ENCODE data around the gene SP2.

The SP2 gene

GRCh38 chr17:47895856-47896671 is at the start of gene SP2:
Gene SP2 (plus strand): TSS chr17:47896236. CDS start chr17:47896287, 51 bp downstream.
- in situ Hi-C loops (cut with HindIII; ENCODE audit: low sequenced_read_pairs), result no loop called here

- in situ Hi-C loops (cut with HindIII; ENCODE audit: low sequenced_read_pairs), result no loop called here
These were observed 49.2 kb upstream of the SP2 start for GRCh38 chr17:47846716-47847340.

GRCh38 chr17:47847341-47848197 is 48.5 kb upstream of the SP2 start:
- in situ Hi-C loops (cut with HindIII; ENCODE audit: low sequenced_read_pairs), result no loop called here

- in situ Hi-C loops (cut with HindIII; ENCODE audit: low sequenced_read_pairs), result no loop called here
These were observed 47.9 kb upstream of the SP2 start for GRCh38 chr17:47848198-47848513.

GRCh38 chr17:47850373-47850691 is 45.7 kb upstream of the SP2 start:
- in situ Hi-C loops (cut with HindIII; ENCODE audit: low sequenced_read_pairs), result loop anchor here (25.0 kb wide), 1 partner anchor 112 kb away; the partner anchor contains the start of genes CDK5RAP3 and PRR15L

GRCh38 chr17:47850692-47851573 is 45.1 kb upstream of the SP2 start, which contains the start of gene SP6:
Gene SP6 (minus strand): TSS chr17:47851163. CDS start chr17:47848429, 2,734 bp downstream.
- in situ Hi-C loops (cut with HindIII; ENCODE audit: low sequenced_read_pairs), result loop anchor here (25.0 kb wide), 1 partner anchor 111 kb away; the partner anchor contains the start of genes CDK5RAP3 and PRR15L

GRCh38 chr17:47851764-47852112 is 44.3 kb upstream of the SP2 start:
- in situ Hi-C loops (cut with HindIII; ENCODE audit: low sequenced_read_pairs), result loop anchor here (25.0 kb wide), 1 partner anchor 111 kb away; the partner anchor contains the start of genes CDK5RAP3 and PRR15L

- in situ Hi-C loops (cut with HindIII; ENCODE audit: low sequenced_read_pairs), result loop anchor here (25.0 kb wide), 1 partner anchor 110 kb away; the partner anchor contains the start of genes CDK5RAP3 and PRR15L
These were observed 43.7 kb upstream of the SP2 start for GRCh38 chr17:47852113-47852949.

- in situ Hi-C loops (cut with HindIII; ENCODE audit: low sequenced_read_pairs), result loop anchor here (25.0 kb wide), 1 partner anchor 109 kb away; the partner anchor contains the start of genes CDK5RAP3 and PRR15L
These were observed 42.4 kb upstream of the SP2 start for GRCh38 chr17:47853616-47854015.

GRCh38 chr17:47855737-47856136 is 40.3 kb upstream of the SP2 start:
- in situ Hi-C loops (cut with HindIII; ENCODE audit: low sequenced_read_pairs), result loop anchor here (25.0 kb wide), 1 partner anchor 107 kb away; the partner anchor contains the start of genes CDK5RAP3 and PRR15L

- in situ Hi-C loops (cut with HindIII; ENCODE audit: low sequenced_read_pairs), result loop anchor here (25.0 kb wide), 1 partner anchor 105 kb away; the partner anchor contains the start of genes CDK5RAP3 and PRR15L
These were observed 39.2 kb upstream of the SP2 start for GRCh38 chr17:47856830-47857229.

- in situ Hi-C loops (cut with HindIII; ENCODE audit: low sequenced_read_pairs), result loop anchor here (25.0 kb wide), 1 partner anchor 104 kb away; the partner anchor contains the start of genes CDK5RAP3 and PRR15L
These were observed 38.2 kb upstream of the SP2 start for GRCh38 chr17:47857551-47858455.

- in situ Hi-C loops (cut with HindIII; ENCODE audit: low sequenced_read_pairs), result loop anchor here (25.0 kb wide), 1 partner anchor 102 kb away; the partner anchor contains the start of genes CDK5RAP3 and PRR15L
These were observed 35.6 kb upstream of the SP2 start for GRCh38 chr17:47860386-47860785.

- in situ Hi-C loops (cut with HindIII; ENCODE audit: low sequenced_read_pairs), result loop anchor here (25.0 kb wide), 1 partner anchor 99 kb away; the partner anchor contains the start of genes CDK5RAP3 and PRR15L
These were observed 33.2 kb upstream of the SP2 start for GRCh38 chr17:47862621-47863440.

GRCh38 chr17:47864791-47865216 is 31.2 kb upstream of the SP2 start:
- in situ Hi-C loops (cut with HindIII; ENCODE audit: low sequenced_read_pairs), result loop anchor here (25.0 kb wide), 1 partner anchor 97 kb away; the partner anchor contains the start of genes CDK5RAP3 and PRR15L

- in situ Hi-C loops (cut with HindIII; ENCODE audit: low sequenced_read_pairs), result loop anchor here (25.0 kb wide), 1 partner anchor 95 kb away; the partner anchor contains the start of genes CDK5RAP3 and PRR15L
These were observed 29.1 kb upstream of the SP2 start for GRCh38 chr17:47866941-47867340.
